ENCODE data around the gene HOXC9.

The HOXC9 gene

GRCh38 chr12:54016051-54016450 lies 16.1 kb downstream of the HOXC9 start:
- no peak for ATAC-seq

DNA sequence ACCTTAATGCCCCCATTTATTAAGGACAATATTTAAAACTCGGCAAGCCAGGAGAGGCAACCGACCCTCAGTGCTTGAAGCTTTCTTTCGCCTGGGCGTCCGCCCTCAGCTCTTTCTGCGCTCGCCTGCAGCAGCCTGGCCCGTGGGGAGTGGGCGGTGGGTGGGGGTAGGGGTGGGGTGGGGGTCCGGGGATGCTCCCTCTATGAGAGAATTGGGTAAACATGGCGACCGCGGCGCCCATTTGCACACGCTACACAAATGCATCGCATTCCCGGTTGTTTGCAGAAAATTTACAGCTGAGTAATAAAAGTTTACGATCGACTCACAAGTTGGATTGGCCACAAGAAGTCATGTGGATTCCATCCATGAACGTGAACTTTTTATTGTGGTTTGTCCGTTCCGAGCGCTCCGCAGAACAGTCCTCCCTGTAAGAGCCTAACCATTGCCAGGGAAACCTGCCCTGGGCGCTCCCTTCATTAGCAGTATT lies 16.6 kb downstream of the HOXC9 start:
- no peak for ATAC-seq

DNA sequence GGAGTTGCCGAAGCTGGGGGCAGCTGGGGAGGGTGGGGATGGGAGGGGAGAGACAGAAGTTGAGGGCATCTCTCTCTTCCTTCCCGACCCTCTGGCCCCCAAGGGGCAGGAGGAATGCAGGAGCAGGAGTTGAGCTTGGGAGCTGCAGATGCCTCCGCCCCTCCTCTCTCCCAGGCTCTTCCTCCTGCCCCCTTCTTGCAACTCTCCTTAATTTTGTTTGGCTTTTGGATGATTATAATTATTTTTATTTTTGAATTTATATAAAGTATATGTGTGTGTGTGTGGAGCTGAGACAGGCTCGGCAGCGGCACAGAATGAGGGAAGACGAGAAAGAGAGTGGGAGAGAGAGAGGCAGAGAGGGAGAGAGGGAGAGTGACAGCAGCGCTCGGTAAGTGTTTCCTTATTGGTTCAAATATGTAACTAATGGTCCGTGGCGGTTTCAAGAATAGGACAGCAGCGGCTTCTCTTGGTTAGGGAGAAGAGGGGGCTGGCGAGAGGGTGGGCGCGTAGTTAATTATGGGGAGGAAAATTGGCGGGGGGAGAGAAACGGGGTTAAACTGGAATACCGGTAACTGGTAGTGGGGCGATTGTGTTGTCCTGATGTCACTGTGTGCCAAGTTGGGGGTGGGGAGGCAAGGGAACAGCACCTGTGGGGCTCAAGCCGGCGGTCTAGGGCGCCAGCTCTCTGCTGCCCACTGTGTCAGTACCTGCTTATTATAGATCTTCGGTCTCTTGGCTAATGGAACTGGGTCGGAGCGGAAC lies 17.2 kb downstream of the HOXC9 start:
- peak; percentile 14 to 28 for ATAC-seq

GRCh38 chr12:54017878-54018467 lies 18.0 kb downstream of the HOXC9 start:
- peak; percentile 82 to 83 for ATAC-seq

DNA sequence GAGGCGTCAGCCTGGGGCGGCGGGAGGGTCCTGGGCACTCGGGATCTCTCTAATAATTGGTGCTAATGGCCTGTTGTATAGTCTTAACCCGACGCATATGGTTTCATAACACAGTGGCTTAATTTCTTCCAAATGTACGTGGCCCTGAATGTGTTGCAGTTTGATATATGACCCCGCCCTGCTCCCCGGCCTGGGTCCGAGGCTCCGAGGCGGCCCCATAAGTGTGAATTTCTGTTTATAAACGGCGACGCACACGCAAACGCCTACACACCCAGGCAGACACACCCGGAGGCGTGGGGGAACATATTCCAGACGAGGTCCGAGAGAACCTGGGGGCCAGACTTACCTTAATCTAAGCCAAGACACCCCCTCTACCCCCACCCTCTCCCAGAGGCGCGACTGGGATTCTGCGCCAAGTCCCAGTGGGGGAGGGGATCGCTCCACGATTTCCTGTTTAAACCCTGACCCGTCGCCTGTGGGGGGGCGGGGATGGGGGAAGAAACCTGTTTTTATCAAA lies 18.6 kb downstream of the HOXC9 start:
- ATAC-seq = no peak

GRCh38 chr12:54019091-54019811 lies 19.3 kb downstream of the HOXC9 start:
- ATAC-seq = no peak

DNA sequence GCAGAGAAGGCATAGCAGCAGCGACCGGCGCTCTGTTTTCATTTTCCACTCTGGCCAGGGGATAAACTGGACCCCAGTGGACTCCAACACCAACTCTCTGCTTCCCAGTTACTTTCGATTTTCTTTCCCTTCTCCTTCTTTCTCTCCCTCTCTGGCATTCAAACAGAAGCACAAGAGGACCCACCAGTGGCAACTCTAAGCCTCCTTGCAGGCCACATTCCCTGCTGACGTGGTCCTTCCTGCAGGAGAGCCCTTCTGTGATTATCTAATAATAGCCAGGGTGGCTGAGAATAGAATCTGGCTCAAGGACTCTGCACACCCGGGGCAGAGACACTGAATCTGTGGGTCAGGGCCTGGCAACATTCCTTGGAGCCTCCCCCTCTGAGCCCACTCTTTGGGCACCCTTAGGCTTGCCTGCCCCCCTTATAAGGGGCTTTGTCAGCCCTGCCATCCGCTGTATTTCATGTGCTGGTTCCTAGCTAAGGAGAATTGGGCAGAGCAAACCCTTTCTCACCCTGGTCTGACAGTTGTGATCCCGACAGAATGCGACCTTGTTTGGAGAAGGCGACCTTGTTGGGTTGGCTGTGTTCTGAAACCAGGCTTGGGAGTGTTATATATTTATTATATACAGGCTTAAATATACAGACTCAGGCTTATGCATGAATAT lies 20.1 kb downstream of the HOXC9 start:
- no peak for ATAC-seq

DNA sequence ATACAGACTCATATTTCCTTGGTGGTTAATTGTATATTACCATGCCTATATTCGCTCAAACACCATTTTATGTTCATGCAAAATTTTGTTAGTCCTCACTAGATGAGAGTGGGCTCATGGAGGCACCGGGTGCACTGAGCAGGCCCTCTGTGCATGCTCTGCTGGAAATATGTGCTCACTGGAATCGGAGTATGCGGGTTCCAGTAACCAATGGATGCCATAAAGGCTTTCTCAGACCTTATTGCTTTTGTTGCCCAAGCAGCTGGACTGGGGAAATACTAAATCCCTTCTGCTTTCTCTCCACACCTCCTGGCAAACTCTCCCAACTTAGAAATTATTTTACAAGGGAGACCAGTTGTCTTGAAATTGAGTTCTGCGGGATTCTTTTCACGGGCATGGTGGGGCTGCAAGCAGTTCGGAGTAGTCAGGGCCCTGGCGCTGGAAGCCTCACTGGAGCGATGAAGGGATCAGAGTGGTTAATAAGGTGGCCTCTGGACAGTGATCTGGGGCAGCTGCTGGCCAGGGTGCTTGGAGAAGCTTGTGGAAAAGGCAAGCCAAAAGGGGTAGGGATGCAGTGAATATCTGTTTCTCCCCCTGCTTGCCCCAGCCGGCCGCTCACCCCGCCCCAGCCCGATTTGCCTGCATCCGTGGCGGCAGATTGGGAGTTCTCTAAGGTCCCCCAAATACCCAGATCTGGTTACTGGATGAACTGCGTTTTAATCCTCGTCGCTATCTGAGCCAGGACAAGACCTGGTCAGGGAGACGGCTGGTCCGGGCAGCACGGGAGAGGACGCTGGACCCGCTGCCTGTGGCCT lies 20.8 kb downstream of the HOXC9 start:
- no peak for ATAC-seq

DNA sequence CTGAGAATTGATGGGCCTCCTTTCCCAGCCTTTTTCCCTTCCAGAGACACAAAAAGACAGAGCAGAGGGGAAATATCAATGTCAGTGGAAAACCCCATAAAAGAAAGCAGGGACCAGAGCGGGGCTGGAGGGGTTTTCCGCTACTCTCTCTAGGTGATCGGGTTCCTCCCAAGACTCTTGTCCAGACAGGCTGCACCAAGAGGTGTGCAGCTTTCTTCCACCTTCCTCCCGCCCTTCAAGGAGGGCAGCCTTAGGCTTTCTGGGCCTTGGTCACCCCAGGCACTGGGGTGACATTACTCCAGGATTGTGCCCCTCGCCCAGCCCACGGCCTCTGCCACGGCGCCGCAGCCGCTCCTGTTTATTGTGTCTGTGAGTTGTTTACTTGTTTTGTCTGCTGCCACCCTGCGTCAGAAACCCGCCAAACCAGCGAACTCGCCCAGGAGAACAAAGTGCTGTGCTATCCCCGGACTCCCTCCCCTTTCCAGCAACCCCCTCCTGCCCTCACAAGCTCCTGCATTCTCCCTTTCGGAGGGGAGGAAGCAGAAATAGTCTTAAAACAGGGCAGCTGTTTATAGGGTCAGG lies 21.6 kb downstream of the HOXC9 start:
- no peak for ATAC-seq

- no peak for ATAC-seq
Observed at GRCh38 chr12:54022960-54023884, 23.3 kb downstream of the HOXC9 start.

DNA sequence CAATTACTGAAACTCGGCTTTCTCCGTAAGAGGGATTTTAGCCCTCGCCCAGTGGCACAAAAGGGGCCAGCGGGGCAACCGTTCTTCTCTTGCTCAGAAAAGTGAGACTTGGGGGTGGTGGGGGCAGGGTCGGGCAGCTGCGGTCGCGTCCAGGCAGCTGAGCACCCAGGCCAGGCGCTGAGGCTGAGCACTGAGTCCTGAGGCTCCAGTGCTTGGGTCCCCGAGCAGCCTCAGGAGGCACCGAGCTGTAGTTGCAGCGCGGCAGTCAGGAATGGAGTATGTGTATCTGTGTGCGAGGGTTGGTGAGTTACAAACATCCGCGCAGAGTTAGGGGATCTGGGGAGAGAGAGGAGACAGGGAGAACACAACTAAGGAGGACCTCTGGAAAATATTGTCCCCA lies 24.2 kb downstream of the HOXC9 start:
- no peak for ATAC-seq

- no peak for ATAC-seq
Observed at GRCh38 chr12:54024581-54025305, 24.8 kb downstream of the HOXC9 start.

DNA sequence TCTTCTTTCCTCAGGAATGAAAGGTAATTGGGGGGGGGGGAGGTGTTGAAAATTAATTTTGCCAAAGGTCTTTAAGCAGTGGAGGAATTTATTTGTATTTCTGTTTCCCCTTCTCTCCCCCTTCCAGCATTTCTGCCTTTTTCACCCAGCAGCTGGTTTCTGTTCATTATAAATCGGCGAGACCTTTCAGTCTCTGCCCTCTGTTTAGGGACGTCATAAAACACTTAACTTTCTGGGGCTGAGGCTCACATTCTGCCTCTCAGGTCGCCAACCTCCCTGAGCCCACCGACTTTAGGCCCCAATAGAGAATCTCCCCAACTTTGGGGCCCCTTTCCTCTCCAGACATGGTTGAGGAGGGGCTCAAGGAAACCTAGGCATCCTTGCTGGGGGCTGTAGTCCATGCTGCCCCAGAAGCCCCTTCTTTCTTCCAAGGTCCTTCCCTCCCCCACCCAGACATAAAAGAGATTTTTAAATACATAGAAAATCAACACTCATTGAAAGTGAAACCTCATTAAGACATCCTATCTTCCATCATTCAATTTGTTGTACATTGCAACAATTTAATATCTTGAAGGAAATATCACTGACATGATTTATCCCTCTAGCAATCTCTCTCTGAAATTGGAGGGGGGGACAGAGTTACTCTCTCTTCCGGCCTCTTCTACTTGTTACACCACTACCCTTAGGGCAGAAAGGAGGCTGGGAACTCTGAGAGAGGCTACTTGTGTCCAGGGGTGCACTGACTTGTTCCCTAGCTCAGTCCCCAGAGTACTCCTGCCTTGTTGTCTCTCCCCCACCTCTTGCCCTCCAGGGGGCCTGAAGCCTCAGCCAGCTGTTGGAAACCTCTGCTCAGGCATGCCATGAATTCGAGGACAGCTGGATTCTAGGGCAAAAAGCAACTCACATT lies 25.8 kb downstream of the HOXC9 start:
- ATAC-seq = no peak

- ATAC-seq = no peak
Observed at GRCh38 chr12:54026640-54027441, 26.9 kb downstream of the HOXC9 start.

DNA sequence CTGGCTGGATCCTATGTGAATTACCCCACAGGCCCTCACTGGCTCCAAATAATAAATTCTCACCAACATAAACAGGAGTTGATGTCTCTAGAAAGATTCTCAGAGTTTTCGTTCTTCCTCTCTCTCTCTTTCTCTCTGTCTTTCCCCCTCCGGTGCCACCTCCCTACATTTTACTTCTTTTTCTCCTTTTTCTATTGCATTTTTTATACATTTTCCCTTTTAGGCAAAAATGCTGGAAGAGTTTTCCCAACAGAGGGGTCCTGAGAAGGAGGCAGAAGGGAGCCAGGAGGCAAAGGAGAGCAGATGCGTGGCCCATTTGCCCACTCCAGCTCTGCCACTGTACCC lies 27.5 kb downstream of the HOXC9 start:
- ATAC-seq = no peak

DNA sequence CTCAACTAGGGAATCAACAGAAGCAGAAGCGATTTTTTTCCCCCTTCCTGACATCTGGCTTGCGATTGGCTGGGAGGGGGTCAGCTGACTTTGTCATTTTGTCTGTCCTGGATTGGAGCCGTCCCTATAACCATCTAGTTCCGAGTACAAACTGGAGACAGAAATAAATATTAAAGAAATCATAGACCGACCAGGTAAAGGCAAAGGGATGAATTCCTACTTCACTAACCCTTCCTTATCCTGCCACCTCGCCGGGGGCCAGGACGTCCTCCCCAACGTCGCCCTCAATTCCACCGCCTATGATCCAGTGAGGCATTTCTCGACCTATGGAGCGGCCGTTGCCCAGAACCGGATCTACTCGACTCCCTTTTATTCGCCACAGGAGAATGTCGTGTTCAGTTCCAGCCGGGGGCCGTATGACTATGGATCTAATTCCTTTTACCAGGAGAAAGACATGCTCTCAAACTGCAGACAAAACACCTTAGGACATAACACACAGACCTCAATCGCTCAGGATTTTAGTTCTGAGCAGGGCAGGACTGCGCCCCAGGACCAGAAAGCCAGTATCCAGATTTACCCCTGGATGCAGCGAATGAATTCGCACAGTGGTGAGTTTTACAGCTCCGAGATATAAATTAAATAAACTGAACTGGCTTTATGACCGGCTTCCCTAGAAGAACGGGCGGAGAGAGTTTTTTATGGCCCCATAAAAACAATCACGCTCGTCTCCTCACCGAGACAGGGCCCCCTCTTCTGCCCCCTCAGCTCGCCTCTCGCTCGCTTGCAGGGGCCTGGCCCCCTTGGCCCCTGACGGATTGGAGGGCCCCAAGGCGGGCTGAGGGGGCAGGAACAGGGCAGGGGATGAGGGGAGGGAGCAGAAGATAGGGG lies 28.6 kb downstream of the HOXC9 start, which contains the start of gene HOXC6:
Gene HOXC6 (plus strand): TSS at position 127 of the 888 bp plus-strand sequence. CDS start 82 bp downstream, at position 209.
- ATAC-seq = no peak
